HG03025 (cell line): ENCODE measurements around the gene PMP22.
"Not testable (repeated sequence)": the region's sequence is repeated elsewhere in the genome, so short reads cannot be mapped to it uniquely, and the experiment has no call there.

Experiments
- ATAC-seq: cut with Tn5 transposase; IDR thresholded peaks from one replicate; pipeline ENCODE4 v1.9.1; 2021; ENCODE audit warnings: mild to moderate bottlenecking, moderate library complexity; ENCODE audit not compliant: unreplicated experiment, low FRiP score

Gene PMP22

GRCh38 chr17:15220785-15221184, 44.3 kb downstream of the PMP22 start:
- no peak for ATAC-seq

DNA sequence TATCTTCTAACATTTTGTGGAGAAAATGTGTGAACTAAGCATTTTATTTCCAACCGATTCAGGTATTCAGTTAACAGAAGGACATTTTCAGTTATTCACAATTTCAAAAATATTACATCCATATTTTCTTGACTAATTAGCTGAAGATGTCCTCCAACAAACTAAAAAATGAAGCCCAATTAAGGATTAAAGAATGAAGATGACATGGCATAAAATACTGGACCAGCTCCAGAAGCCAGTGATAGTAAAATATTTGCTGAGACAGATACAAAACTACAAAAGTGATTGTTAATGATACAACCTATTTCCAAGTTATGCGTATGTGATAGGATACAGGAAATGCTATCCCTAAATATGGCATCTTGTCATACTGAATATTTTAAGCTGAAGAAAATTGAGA, 48.6 kb downstream of the PMP22 start:
- no peak for ATAC-seq

GRCh38 chr17:15213381-15214087, 51.6 kb downstream of the PMP22 start:
- no peak for ATAC-seq

- no peak for ATAC-seq
These were observed 54.9 kb downstream of the PMP22 start for GRCh38 chr17:15210247-15210646.

GRCh38 chr17:15203062-15203461, 62.1 kb downstream of the PMP22 start:
- not testable (repeated sequence) for ATAC-seq

- not testable (repeated sequence) for ATAC-seq
These were observed 64.6 kb downstream of the PMP22 start for GRCh38 chr17:15200574-15200973.

DNA sequence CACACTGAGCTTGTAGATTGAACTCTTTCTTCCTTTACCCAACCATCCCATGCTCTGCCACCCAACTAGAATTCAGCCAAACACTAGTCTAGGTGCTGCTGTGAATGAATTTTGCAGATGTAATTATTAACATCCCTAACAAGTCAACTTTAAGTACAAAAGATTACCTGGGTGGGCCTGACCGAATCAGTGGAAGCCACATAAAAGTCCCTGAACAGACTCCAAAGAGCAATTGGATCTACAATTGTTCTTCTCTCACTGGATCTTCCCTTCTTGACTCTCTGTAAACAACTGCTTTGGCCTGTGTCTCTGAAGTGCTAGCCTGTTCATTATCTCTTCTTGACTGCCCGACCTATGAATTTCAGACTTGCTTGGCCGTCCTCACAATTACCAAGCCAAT, 67.9 kb downstream of the PMP22 start:
- ATAC-seq = no peak

DNA sequence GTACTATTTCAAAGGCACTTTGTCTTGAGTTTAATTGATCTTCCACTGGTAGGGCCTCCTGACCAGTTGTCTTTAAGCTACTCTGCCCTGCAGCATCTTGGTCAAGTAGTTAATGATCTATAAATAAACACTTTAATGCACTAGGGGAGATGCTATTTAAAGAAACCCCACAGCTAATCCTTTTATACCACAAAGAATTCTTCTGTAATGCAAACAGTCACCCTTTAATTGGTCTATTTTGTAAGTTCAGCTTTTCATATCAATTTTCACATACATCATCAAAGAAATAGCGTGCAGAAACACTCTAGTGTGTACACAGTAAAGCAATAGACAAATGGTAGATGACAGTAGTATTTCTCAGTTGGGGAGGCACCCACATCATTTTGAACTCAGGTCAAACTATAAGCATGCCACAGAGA, 70.3 kb downstream of the PMP22 start:
- ATAC-seq = no peak

- ATAC-seq = no peak
These were observed 79.5 kb downstream of the PMP22 start for GRCh38 chr17:15185625-15185991.

- ATAC-seq = no peak
These were observed 80.1 kb downstream of the PMP22 start for GRCh38 chr17:15184872-15185624.

- ATAC-seq = no peak
These were observed 83.3 kb downstream of the PMP22 start for GRCh38 chr17:15181816-15182215.

GRCh38 chr17:15181333-15181732, 83.8 kb downstream of the PMP22 start:
- no peak for ATAC-seq

GRCh38 chr17:15180121-15180561, 85.0 kb downstream of the PMP22 start:
- no peak for ATAC-seq
